ENCODE results near the gene HOOK2.

DNA sequence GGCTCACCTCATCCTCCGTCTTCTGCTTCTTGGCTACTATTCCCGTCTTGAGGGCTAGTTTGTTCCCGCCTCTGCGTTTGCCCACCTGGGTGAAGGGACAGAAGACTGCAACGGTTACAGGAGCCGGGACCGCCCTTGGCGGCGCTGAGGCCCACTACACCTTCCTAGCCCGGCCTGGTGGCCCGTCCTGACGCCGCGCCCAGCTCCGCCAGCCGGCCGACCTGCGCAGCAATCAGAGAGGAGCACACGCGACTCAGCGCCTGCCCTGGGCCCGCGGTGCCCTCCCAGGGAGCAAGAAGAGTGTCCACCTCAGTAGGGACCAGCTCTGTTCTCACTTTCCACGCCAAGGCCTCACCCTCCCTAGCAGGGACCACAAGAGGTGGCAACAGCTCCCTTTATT is 44.0 kb downstream of the HOOK2 start:
- TF ChIP-seq, protein P1, sequence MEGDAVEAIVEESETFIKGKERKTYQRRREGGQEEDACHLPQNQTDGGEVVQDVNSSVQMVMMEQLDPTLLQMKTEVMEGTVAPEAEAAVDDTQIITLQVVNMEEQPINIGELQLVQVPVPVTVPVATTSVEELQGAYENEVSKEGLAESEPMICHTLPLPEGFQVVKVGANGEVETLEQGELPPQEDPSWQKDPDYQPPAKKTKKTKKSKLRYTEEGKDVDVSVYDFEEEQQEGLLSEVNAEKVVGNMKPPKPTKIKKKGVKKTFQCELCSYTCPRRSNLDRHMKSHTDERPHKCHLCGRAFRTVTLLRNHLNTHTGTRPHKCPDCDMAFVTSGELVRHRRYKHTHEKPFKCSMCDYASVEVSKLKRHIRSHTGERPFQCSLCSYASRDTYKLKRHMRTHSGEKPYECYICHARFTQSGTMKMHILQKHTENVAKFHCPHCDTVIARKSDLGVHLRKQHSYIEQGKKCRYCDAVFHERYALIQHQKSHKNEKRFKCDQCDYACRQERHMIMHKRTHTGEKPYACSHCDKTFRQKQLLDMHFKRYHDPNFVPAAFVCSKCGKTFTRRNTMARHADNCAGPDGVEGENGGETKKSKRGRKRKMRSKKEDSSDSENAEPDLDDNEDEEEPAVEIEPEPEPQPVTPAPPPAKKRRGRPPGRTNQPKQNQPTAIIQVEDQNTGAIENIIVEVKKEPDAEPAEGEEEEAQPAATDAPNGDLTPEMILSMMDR (IDR thresholded peaks at IDR 0.05) = no peak
- TF ChIP-seq GATA2 (CRISPR knock-in tag; IDR thresholded peaks at IDR 0.05) = no peak
- no peak for TF ChIP-seq SMC3 (IDR thresholded peaks at IDR 0.05; ENCODE audit: low read depth, low read length)
- TF ChIP-seq, protein P2, sequence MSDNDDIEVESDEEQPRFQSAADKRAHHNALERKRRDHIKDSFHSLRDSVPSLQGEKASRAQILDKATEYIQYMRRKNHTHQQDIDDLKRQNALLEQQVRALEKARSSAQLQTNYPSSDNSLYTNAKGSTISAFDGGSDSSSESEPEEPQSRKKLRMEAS (IDR thresholded peaks at IDR 0.05; ENCODE audit: low read depth) = no peak

All from SK-N-SH (cell line).